ENCODE measurements around the gene MTO1. TPM values are rescaled to one million over a fixed set of nuclear protein-coding genes. Genes with fewer than 3 reads are reported as not detected.
A peak's percentile ranks its signal among the peaks of the same experiment; 100 is the strongest.
"Not testable (repeated sequence)": the region's sequence is repeated elsewhere in the genome, so short reads cannot be mapped to it uniquely, and the experiment has no call there.

The MTO1 gene
- total and polyA plus RNA-seq, 10 donors: 17.8 to 50.2 (median 39.0) TPM

DNA sequence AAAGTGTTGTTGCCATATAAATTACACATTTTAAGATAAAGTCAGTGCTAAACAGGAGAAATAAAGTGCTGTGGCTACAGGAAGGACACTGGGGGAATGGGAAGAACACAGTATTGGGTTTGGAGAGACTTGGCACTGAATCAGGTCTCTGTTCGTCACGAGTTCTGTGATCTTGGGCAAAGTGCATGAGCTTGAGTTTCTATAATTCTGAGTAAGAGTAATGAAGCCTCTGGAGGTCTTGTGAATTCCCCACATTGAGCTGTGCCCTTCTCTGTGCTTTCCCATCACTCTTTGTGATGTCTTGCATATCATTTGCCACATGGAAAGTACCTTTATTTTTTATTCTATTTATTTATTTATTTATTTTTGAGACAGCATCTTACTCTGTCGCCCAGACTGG is 76.1 kb downstream of the MTO1 start:
- no peaks in the 10 kb centered on the region for H3K27me3 ChIP-seq (replicated peaks in 1 of 7)
- 51 to 77% (median 72%) methylated on average over 3 of the region's 3 CpGs for WGBS, 5 donors
- no peak for DNase-seq
- intact Hi-C loops (cut with DNase I; ENCODE audit: low total_unique reads): no loop called here
- TF ChIP-seq, protein P1, sequence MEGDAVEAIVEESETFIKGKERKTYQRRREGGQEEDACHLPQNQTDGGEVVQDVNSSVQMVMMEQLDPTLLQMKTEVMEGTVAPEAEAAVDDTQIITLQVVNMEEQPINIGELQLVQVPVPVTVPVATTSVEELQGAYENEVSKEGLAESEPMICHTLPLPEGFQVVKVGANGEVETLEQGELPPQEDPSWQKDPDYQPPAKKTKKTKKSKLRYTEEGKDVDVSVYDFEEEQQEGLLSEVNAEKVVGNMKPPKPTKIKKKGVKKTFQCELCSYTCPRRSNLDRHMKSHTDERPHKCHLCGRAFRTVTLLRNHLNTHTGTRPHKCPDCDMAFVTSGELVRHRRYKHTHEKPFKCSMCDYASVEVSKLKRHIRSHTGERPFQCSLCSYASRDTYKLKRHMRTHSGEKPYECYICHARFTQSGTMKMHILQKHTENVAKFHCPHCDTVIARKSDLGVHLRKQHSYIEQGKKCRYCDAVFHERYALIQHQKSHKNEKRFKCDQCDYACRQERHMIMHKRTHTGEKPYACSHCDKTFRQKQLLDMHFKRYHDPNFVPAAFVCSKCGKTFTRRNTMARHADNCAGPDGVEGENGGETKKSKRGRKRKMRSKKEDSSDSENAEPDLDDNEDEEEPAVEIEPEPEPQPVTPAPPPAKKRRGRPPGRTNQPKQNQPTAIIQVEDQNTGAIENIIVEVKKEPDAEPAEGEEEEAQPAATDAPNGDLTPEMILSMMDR (IDR thresholded peaks at IDR 0.05 in 8 of 11, conservative IDR thresholded peaks at IDR 0.05 in 3 of 11): no peak
- TF ChIP-seq POLR2AphosphoS5 (IDR thresholded peaks at IDR 0.05) (no peak), POLR2A (IDR thresholded peaks at IDR 0.05) (no peak)
- no peak overlapping the region for H3K27ac ChIP-seq
- no peaks in the 10 kb centered on the region for H3K4me1 ChIP-seq
- H3K9me3 ChIP-seq: no peaks in the 10 kb centered on the region
- H3K36me3 ChIP-seq: no peaks in the 10 kb centered on the region
- no peak overlapping the region for H3K4me3 ChIP-seq

DNA sequence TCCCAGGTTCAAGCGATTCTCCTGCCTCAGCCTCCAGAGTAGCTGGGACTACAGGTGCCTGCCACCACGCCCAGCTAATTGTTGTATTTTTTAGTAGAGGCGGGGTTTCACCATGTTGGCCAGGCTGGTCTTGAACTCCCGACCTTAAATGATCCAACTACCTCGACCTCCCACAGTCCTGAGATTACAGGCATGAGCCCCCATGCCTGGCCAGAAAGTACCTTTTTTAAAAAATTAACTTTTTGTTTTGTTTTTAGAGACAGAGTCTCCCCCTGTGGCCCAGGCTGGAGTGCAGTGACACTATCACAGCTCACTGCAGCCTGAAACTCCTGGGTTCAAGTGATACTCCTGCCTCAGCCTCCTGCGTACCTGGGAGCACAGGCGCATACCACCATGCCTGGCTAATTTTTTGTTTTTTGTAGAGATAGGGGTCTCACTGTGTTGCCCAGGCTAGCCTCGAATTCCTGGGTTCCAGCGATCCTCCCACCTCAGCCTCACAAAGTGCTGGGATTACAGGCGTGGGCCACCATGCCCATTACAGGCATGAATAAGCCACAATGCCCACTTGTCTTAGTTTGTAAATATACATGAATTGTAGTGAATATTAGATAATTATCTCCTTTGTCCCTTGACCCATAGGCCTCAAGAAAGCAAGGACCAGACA is 76.7 kb downstream of the MTO1 start:
- H3K4me1 ChIP-seq: no peaks in the 10 kb centered on the region
- intact Hi-C loops (cut with DNase I; ENCODE audit: low total_unique reads): no loop called here
- no peaks in the 10 kb centered on the region for H3K9me3 ChIP-seq
- H3K27me3 ChIP-seq (replicated peaks in 1 of 7): no peaks in the 10 kb centered on the region
- H3K27ac ChIP-seq: no peak overlapping the region
- 84 to 94% (median 90%) methylated on average over 10 of the region's 10 CpGs for WGBS, 5 donors
- no peaks in the 10 kb centered on the region for H3K36me3 ChIP-seq
- DNase-seq: peak; percentile 22
- H3K4me3 ChIP-seq: no peak overlapping the region
- no peak for TF ChIP-seq POLR2A (IDR thresholded peaks at IDR 0.05)

DNA sequence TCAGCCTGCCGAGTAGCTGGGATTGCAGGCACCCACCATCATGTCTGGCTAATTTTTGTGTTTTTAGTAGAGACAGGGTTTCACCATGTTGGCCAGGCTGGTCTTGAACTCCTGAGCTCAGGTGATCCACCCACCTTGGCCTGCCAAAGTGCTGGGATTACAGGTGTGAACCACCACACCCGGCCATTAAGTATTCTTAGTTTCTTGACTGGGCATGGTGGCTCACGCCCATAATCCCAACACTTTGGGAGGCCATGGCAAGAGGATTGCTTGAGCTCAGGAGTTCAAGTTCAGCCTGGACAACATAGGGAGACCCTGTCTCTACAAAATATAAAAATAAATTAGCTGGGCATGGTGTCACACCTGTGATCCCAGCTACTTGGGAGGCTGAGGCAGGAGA is 80.9 kb downstream of the MTO1 start:
- H3K9me3 ChIP-seq; H3K36me3 ChIP-seq; H3K27me3 ChIP-seq (replicated peaks in 1 of 7); H3K4me1 ChIP-seq; H3K27ac ChIP-seq; intact Hi-C loops (cut with DNase I; ENCODE audit: low total_unique reads); H3K4me3 ChIP-seq: not testable (repeated sequence)
- DNase-seq: peak; percentile 19
- WGBS, 5 donors: 85 to 97% (median 92%) methylated on average over 1 to 3 of the region's 3 CpGs

DNA sequence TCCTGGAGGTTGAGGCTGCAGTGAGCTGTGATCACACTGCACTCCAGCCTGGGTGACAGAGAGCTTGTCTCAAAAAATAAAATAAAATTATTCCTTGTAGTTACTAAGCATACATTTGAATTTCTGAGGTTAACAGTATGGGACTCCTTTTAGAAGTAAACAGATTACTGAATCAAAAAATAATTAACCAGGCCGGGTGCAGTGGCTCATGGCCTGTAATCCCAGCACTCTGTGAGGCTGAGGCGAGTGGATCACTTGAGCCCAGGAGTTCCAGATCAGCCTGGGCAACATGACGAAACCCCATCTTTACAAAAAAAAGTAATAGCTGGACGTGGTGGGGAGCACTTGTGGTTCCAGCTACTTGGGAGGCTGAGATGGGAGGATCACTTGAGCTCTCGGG is 81.4 kb downstream of the MTO1 start:
- Histone ChIP-seq H3K27me3 (replicated peaks in 1 of 7) (no peaks in the 10 kb centered on the region), H3K4me3 (no peak overlapping the region), H3K4me1 (no peaks in the 10 kb centered on the region), H3K36me3 (no peaks in the 10 kb centered on the region), H3K9me3 (no peaks in the 10 kb centered on the region), H3K27ac (no peak overlapping the region)
- intact Hi-C loops (cut with DNase I; ENCODE audit: low total_unique reads): no loop called here
- WGBS, 5 donors: 83 to 96% (median 88%) methylated on average over 5 of the region's 5 CpGs
- peak; percentile 19 for DNase-seq
- TF ChIP-seq POLR2AphosphoS5 (IDR thresholded peaks at IDR 0.05) (no peak), POLR2A (IDR thresholded peaks at IDR 0.05) (no peak)
- TF ChIP-seq, protein P1 (IDR thresholded peaks at IDR 0.05 in 8 of 11, conservative IDR thresholded peaks at IDR 0.05 in 3 of 11): no peak

DNA sequence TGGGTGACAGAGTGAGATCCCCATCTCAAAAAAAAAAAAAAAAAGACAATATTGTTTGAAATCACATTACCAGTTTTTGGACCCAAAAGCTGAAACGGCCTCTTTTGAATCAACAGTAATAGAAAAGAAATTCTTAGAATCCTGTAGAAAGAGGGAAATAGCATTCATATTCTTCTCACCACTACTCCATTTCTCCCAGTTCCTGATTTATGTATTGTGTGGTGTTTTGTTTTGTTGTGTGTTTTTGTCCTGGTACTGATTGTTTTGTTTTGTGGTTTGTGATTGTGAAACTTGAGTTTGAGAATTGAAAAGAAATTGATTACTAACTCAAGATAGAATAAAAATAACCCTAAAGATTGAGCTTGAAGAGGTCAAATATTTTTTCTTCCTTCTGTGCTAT is 85.5 kb downstream of the MTO1 start:
- no peaks in the 10 kb centered on the region for H3K27me3 ChIP-seq (replicated peaks in 1 of 7)
- no peaks in the 10 kb centered on the region for H3K4me1 ChIP-seq
- no peak for TF ChIP-seq POLR2A (IDR thresholded peaks at IDR 0.05)
- no peak for TF ChIP-seq POLR2AphosphoS5 (IDR thresholded peaks at IDR 0.05)
- TF ChIP-seq, protein P1 (IDR thresholded peaks at IDR 0.05 in 8 of 11, conservative IDR thresholded peaks at IDR 0.05 in 3 of 11): no peak
- no peak for DNase-seq
- H3K4me3 ChIP-seq: no peak overlapping the region
- intact Hi-C loops (cut with DNase I; ENCODE audit: low total_unique reads): no loop called here
- H3K36me3 ChIP-seq: no peaks in the 10 kb centered on the region
- WGBS, 5 donors: 85 to 88% (median 87%) methylated on average over 1 of the region's 1 CpG
- no peak overlapping the region for H3K27ac ChIP-seq
- H3K9me3 ChIP-seq: no peaks in the 10 kb centered on the region

Data from spleen (tissue), 11 donors.